ENCODE measurements around the gene NCDN. TPM values are rescaled to one million over a fixed set of nuclear protein-coding genes. Genes with fewer than 3 reads are reported as not detected.

Gene NCDN
- total and polyA plus RNA-seq, 4 donors = 8.8 to 31.5 (median 14.6) TPM

DNA sequence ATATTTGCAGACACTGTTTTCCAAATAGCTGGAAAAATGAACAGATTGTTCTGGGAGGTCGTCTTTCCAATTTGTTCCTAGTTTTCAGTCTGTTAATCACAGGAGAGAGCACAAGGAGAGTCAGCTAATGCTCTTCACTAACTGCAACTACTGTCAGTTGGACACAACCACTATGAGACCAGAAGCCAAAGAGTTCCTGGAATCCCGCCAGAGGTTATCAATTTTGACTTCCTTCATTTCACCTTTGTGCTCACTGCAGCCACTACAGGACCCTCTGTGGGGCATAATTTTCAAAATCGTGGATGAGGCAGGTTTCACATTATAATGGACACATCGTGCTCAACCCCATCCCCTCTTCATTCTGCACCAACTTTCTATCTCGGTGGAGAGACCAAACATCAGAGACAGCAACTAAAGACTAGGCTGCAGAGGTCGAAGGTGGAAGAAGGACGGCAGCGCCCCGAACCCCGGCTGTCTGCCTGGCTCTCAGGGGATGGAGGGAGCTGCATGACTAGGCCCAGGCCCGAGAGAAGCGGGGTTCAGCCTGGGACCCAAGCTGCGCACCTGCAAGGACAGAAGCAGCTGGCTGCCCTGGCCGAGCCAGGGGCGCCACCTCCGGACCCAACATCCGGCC is 998 bp upstream of the NCDN start:
- WGBS, 2 donors = 1 to 3% methylated on average over 13 to 17 of the region's 17 CpGs
- ATAC-seq (ENCODE audit: insufficient read depth, low FRiP score) = no peak
- H3K4me1 ChIP-seq (ENCODE audit: control insufficient read depth in 5 of 5, insufficient read depth in 5 of 5, low read length in 5 of 5) = peaks cover 0 to 54% (median 28%) of the 10 kb centered on the region in 5 donors
- no peak for DNase-seq
- H3K27ac ChIP-seq (ENCODE audit: low read depth in 1 of 2, low read length in 1 of 2) = peak overlapping the region; percentile 89 to 99
- no peaks in the 10 kb centered on the region for H3K27me3 ChIP-seq (ENCODE audit: control insufficient read depth in 3 of 3, insufficient read depth in 3 of 3, low read length in 2 of 3)
- TF ChIP-seq, protein P1, sequence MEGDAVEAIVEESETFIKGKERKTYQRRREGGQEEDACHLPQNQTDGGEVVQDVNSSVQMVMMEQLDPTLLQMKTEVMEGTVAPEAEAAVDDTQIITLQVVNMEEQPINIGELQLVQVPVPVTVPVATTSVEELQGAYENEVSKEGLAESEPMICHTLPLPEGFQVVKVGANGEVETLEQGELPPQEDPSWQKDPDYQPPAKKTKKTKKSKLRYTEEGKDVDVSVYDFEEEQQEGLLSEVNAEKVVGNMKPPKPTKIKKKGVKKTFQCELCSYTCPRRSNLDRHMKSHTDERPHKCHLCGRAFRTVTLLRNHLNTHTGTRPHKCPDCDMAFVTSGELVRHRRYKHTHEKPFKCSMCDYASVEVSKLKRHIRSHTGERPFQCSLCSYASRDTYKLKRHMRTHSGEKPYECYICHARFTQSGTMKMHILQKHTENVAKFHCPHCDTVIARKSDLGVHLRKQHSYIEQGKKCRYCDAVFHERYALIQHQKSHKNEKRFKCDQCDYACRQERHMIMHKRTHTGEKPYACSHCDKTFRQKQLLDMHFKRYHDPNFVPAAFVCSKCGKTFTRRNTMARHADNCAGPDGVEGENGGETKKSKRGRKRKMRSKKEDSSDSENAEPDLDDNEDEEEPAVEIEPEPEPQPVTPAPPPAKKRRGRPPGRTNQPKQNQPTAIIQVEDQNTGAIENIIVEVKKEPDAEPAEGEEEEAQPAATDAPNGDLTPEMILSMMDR (IDR thresholded peaks at IDR 0.05; ENCODE audit: control extremely low read depth, extremely low read depth) = no peak
- no peaks in the 10 kb centered on the region for H3K9me3 ChIP-seq (ENCODE audit: control insufficient read depth in 4 of 4, insufficient read depth in 3 of 4, low read length in 3 of 4)
- peak overlapping the region; percentile 79 to 84 for H3K9ac ChIP-seq (ENCODE audit: insufficient read depth in 1 of 2, low read length in 2 of 2)
- peaks cover 4 to 15% (median 10%) of the 10 kb centered on the region in 4 donors for H3K36me3 ChIP-seq (ENCODE audit: control insufficient read depth in 4 of 4, insufficient read depth in 4 of 4, low read length in 4 of 4)
- H3K4me3 ChIP-seq = peak overlapping the region; percentile 82

DNA sequence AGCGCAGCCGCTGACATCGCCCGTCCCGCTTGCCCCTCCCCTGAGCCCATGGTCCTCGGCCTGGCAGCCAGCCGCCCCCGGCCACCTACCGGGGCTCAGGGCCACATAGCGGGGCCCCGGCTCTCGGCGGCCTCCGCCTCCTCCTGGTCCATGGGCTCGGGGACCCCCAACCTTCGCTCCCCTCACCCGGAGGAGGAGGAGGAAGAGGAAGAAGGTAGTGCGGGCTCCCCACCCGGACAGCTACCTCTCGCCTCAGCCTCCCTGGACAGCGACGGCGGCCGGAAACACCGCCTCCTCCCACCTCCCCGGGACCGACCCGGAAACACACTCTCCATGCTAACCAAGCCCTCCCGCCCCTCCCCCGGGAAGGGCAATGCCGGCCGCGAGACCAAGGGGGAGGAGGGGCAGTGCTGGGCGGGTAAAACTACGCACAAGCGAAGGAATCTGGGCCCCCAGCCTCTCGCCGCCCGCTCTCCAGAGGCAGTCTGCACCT is 435 bp upstream of the NCDN start, which contains the start of gene KIAA0319L:
Gene KIAA0319L, minus strand, starts transcription at position 286 of the 493 bp plus-strand sequence. CDS start 2,912 bp downstream, outside the sequence.
- H3K36me3 ChIP-seq (ENCODE audit: control insufficient read depth in 4 of 4, insufficient read depth in 4 of 4, low read length in 4 of 4) = peaks cover 4 to 13% (median 7%) of the 10 kb centered on the region in 4 donors
- WGBS, 2 donors = 0 to 2% methylated on average over 32 to 39 of the region's 39 CpGs
- ATAC-seq (ENCODE audit: insufficient read depth, low FRiP score) (peak; percentile 89), DNase-seq (no peak)
- H3K9ac ChIP-seq (ENCODE audit: insufficient read depth in 1 of 2, low read length in 2 of 2) = peak within 1 kb of the TSS; percentile 79 to 84
- no peaks in the 10 kb centered on the region for H3K27me3 ChIP-seq (ENCODE audit: control insufficient read depth in 3 of 3, insufficient read depth in 3 of 3, low read length in 2 of 3)
- TF ChIP-seq, protein P1 (IDR thresholded peaks at IDR 0.05; ENCODE audit: control extremely low read depth, extremely low read depth) = no peak
- no peaks in the 10 kb centered on the region for H3K9me3 ChIP-seq (ENCODE audit: control insufficient read depth in 4 of 4, insufficient read depth in 3 of 4, low read length in 3 of 4)
- H3K27ac ChIP-seq (ENCODE audit: low read depth in 1 of 2, low read length in 1 of 2) = peak within 1 kb of the TSS; percentile 89 to 99
- H3K4me3 ChIP-seq = peak within 1 kb of the TSS; percentile 82
- H3K4me1 ChIP-seq (ENCODE audit: control insufficient read depth in 5 of 5, insufficient read depth in 5 of 5, low read length in 5 of 5) = peaks cover 0 to 54% (median 28%) of the 10 kb centered on the region in 5 donors

DNA sequence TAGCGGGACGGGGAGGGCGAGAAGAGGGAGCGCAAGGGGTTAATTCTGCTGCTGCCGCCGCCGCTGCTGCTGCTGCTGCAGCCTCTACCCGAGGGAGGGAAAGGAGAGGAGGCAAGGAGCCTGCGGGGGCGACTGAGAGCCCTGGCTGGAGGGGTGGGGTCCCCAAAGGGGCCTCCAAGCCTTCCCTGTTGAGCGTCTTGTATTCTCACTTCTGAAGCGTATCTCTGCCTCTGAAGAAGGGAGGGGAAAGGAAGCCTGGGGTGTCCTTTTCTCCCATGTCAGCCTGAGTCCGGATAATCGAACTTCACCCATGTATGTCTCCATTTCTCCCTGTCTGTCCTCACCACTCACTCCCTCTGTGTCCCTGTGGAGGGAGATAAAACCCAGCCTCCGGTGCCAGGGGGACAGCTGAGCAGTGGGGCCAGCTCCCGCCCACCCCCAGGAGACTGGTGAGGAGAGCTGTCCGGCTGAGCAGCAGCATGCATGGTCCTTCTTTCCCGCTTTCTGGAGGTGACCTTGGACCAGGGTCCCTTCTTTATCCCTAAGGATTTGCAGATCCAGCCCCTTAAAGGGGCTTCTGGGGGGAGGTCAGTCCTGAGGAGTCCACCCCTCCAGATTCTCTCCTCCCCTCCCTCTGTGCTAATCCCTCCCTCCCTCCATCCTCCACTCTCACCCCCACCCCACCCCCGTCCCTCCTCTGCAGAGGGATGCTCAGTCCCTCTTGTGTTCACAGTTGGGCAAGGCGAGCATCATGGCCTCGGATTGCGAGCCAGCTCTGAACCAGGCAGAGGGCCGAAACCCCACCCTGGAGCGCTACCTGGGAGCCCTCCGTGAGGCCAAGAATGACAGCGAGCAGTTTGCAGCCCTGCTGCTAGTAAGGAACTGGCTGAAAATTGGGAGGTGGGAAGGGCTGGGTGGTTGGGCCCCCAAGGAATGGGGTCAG is 1.0 kb downstream of the NCDN start:
- Histone ChIP-seq H3K27me3 (ENCODE audit: control insufficient read depth in 3 of 3, insufficient read depth in 3 of 3, low read length in 2 of 3) (no peaks in the 10 kb centered on the region), H3K9me3 (ENCODE audit: control insufficient read depth in 4 of 4, insufficient read depth in 3 of 4, low read length in 3 of 4) (no peaks in the 10 kb centered on the region)
- WGBS, 2 donors = 33 to 42% methylated on average over 19 to 26 of the region's 26 CpGs

More for the DNA sequence above, 1.0 kb downstream of the NCDN start:
- peak overlapping the region in 1 of 2 donors; percentile 26 for H3K9ac ChIP-seq (ENCODE audit: insufficient read depth in 1 of 2, low read length in 2 of 2)
- peak overlapping the region; percentile 82 for H3K4me3 ChIP-seq
- peak overlapping the region; percentile 82 to 83 for H3K27ac ChIP-seq (ENCODE audit: low read depth in 1 of 2, low read length in 1 of 2)
- DNase-seq = peak; percentile 43 to 54 (median 49)
- H3K36me3 ChIP-seq (ENCODE audit: control insufficient read depth in 4 of 4, insufficient read depth in 4 of 4, low read length in 4 of 4) = peaks cover 1 to 13% (median 7%) of the 10 kb centered on the region in 4 donors
- TF ChIP-seq, protein P1 (IDR thresholded peaks at IDR 0.05; ENCODE audit: control extremely low read depth, extremely low read depth) = no peak
- peaks cover 0 to 47% (median 24%) of the 10 kb centered on the region in 5 donors for H3K4me1 ChIP-seq (ENCODE audit: control insufficient read depth in 5 of 5, insufficient read depth in 5 of 5, low read length in 5 of 5)
- ATAC-seq (ENCODE audit: insufficient read depth, low FRiP score) = no peak

Measured in lung (tissue), 12 donors.